DMS79 (cell line): ENCODE measurements around the gene MDK.

Experiments used
- DNase-seq: peaks from one replicate; lab custom pipeline; 2025; lab: John Stamatoyannopoulos, UW

The MDK gene

GRCh38 chr11:46402957-46403902, 21.8 kb downstream of the MDK start:
- DNase-seq = no peak

GRCh38 chr11:46404476-46405017, 23.1 kb downstream of the MDK start:
- DNase-seq = no peak

GRCh38 chr11:46407635-46408034, 26.2 kb downstream of the MDK start:
- DNase-seq = no peak

GRCh38 chr11:46408407-46408986, 27.0 kb downstream of the MDK start:
- no peak for DNase-seq

- peak; percentile 11 for DNase-seq
Observed at GRCh38 chr11:46410021-46410420, 28.6 kb downstream of the MDK start.

GRCh38 chr11:46413760-46414465, 32.4 kb downstream of the MDK start:
- DNase-seq = peak; percentile 55

- peak; percentile 93 for DNase-seq
Observed at GRCh38 chr11:46414466-46414796, 33.0 kb downstream of the MDK start.

GRCh38 chr11:46414879-46415278, 33.4 kb downstream of the MDK start:
- DNase-seq = peak; percentile 76

GRCh38 chr11:46417711-46418110, 36.2 kb downstream of the MDK start:
- no peak for DNase-seq

GRCh38 chr11:46418751-46419150, 37.3 kb downstream of the MDK start:
- DNase-seq = no peak

GRCh38 chr11:46420513-46420912, 39.0 kb downstream of the MDK start:
- DNase-seq = no peak

- peak; percentile 5 for DNase-seq
Observed at GRCh38 chr11:46421257-46421880, 39.9 kb downstream of the MDK start.

GRCh38 chr11:46422588-46422987, 41.1 kb downstream of the MDK start:
- no peak for DNase-seq

- DNase-seq = no peak
Observed at GRCh38 chr11:46426233-46426991, 44.9 kb downstream of the MDK start.

- DNase-seq = no peak
Observed at GRCh38 chr11:46427364-46427763, 45.9 kb downstream of the MDK start.

- no peak for DNase-seq
Observed at GRCh38 chr11:46429717-46430116, 48.2 kb downstream of the MDK start.

GRCh38 chr11:46431211-46431610, 49.7 kb downstream of the MDK start:
- no peak for DNase-seq
